ENCODE data around the gene PFKFB4. TPM values are rescaled to one million over a fixed set of nuclear protein-coding genes. Genes with fewer than 3 reads are reported as not detected.

Gene PFKFB4
- total RNA-seq, 1 donor from 2014 or later: 19.9 TPM

DNA sequence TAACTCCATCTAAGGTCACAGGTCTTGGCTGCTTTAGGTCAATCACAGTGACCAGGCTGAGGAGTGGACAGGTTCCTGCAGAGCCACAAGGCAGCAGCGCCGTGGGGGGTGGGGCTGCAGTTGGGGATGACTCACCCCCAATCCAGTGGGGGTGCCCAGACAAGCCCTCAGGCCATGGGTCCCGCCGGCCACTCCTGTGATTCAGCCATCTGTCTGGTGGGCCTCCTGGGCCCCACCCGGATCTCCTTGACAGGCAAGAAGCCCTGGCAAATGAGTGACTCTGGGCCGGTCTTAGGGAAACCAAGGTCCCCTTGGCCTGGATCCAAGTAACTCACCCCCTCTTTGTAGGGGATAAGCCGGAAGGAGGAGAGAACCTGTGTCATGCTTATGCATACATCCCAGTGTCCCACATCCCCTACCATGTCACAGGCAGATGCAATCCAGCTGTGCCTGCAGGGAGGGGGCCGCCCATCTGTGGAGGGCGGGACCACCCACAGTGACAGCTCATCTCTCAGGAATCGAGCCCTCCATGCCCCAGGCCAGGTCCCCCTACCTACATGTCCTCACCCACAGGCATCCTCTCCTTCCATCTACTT lies 39.0 kb upstream of the PFKFB4 start:
- Mint-ChIP-seq H3K36me3 (ENCODE audit: low read depth) (peaks cover 20% of the 10 kb centered on the region), H3K27me3 (ENCODE audit: low read depth) (no peaks in the 10 kb centered on the region), H3K4me1 (ENCODE audit: low read depth) (peaks cover 60% of the 10 kb centered on the region), H3K27ac (ENCODE audit: unreplicated experiment) (peak overlapping the region; percentile 97), H3K4me3 (ENCODE audit: unreplicated experiment) (peak overlapping the region; percentile 13), H3K9me3 (ENCODE audit: low read depth) (no peaks in the 10 kb centered on the region)
- DNase-seq (ENCODE audit: low spot score): no peak
- TF ChIP-seq CTCF (IDR thresholded peaks at IDR 0.05): no peak

DNA sequence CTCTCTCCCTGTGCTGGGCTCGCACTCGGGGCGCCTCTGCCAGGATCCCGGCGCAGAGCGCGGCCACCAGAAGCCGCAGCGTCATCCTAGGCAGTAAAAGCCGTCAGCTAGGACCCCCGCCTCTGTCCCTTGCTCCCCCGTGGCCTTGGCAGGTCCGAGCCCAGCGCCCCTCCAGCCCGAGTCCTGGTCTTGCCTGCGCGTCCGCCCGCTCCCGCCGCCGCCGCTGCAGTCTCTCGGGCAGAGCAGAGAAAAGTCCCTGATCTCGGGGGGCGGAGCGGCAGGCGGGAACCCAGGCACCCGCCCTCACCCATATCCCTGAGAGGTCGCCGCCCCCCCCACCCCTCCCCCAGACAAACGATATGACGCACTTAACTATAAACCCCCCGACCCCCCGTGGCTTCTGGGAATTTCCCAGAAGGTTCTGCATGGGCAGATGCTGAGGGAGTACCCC lies 38.5 kb upstream of the PFKFB4 start, which contains the start of gene COL7A1:
Gene COL7A1 (minus strand): TSS at position 255 of the 451 bp plus-strand sequence. CDS start 170 bp downstream, at position 85.
- peak within 1 kb of the TSS; percentile 35 for H3K4me3 Mint-ChIP-seq (ENCODE audit: unreplicated experiment)
- H3K9me3 Mint-ChIP-seq (ENCODE audit: low read depth): no peaks in the 10 kb centered on the region
- DNase-seq (ENCODE audit: low spot score): no peak
- no peak for TF ChIP-seq CTCF (IDR thresholded peaks at IDR 0.05)
- H3K4me1 Mint-ChIP-seq (ENCODE audit: low read depth): peaks cover 54% of the 10 kb centered on the region
- no peaks in the 10 kb centered on the region for H3K27me3 Mint-ChIP-seq (ENCODE audit: low read depth)
- H3K36me3 Mint-ChIP-seq (ENCODE audit: low read depth): peaks cover 17% of the 10 kb centered on the region
- peak within 1 kb of the TSS; percentile 97 for H3K27ac Mint-ChIP-seq (ENCODE audit: unreplicated experiment)

- peak overlapping the region; percentile 35 for H3K4me3 Mint-ChIP-seq (ENCODE audit: unreplicated experiment)
- no peaks in the 10 kb centered on the region for H3K9me3 Mint-ChIP-seq (ENCODE audit: low read depth)
- H3K36me3 Mint-ChIP-seq (ENCODE audit: low read depth): peaks cover 16% of the 10 kb centered on the region
- peaks cover 49% of the 10 kb centered on the region for H3K4me1 Mint-ChIP-seq (ENCODE audit: low read depth)
- peak overlapping the region; percentile 17 for H3K27ac Mint-ChIP-seq (ENCODE audit: unreplicated experiment)
- DNase-seq (ENCODE audit: low spot score): no peak
- no peak for TF ChIP-seq CTCF (IDR thresholded peaks at IDR 0.05)
- H3K27me3 Mint-ChIP-seq (ENCODE audit: low read depth): no peaks in the 10 kb centered on the region
Measured at GRCh38 chr3:48594417-48595049, 37.9 kb upstream of the PFKFB4 start.

DNA sequence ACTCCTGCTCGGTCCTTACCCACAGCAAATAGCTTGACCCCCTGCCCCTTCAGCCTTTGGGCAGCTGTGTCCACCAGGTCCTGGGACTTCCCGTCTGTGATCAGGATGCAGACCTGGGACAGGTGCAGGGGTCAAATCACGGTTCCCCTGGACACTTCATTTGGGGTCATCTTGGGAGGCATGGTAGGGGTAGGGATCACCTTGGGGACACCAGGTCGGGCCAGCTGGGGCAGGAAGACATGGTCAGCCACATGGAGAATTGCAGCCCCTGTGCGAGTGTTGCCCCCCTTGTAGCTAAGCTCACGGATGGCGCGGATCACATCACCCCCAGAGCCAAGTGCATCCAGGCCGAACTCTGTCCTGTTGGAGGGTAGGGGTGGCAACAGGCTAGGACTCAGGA lies 36.7 kb upstream of the PFKFB4 start:
- H3K27me3 Mint-ChIP-seq (ENCODE audit: low read depth): no peaks in the 10 kb centered on the region
- H3K9me3 Mint-ChIP-seq (ENCODE audit: low read depth): no peaks in the 10 kb centered on the region
- no peak for TF ChIP-seq CTCF (IDR thresholded peaks at IDR 0.05)
- DNase-seq (ENCODE audit: low spot score): no peak
- H3K4me1 Mint-ChIP-seq (ENCODE audit: low read depth): peaks cover 37% of the 10 kb centered on the region
- H3K4me3 Mint-ChIP-seq (ENCODE audit: unreplicated experiment): no peak overlapping the region
- peaks cover 11% of the 10 kb centered on the region for H3K36me3 Mint-ChIP-seq (ENCODE audit: low read depth)
- H3K27ac Mint-ChIP-seq (ENCODE audit: unreplicated experiment): no peak overlapping the region

DNA sequence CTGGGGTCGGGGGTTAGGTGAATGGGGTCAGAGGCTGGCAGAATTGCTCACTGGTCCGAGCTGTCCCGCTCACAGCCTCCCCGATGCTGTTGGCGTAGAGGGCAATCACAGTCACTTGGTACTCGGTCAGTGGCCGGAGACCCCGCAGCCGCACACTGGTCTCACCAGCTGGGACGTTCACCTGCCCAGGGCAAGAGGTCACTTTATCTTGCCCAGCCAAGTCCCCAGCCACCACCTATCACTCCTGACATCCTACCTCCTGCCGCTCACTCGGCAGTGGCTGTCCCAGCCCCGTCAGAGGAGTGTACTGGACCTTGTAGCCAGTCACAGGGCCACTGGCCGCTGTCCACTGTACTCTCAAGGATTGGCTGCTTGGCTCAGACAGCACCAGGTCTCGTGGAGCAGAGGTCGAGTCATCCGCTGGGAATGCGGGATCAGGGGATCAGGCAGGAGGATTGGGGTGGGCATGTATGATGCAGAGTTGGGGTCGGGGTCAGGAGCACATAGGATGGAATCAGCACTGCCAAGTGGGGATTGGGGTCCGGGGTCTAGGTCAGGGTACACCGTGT lies 36.0 kb upstream of the PFKFB4 start:
- no peak overlapping the region for H3K27ac Mint-ChIP-seq (ENCODE audit: unreplicated experiment)
- H3K4me3 Mint-ChIP-seq (ENCODE audit: unreplicated experiment): peak overlapping the region; percentile 13
- H3K4me1 Mint-ChIP-seq (ENCODE audit: low read depth): peaks cover 29% of the 10 kb centered on the region
- H3K9me3 Mint-ChIP-seq (ENCODE audit: low read depth): no peaks in the 10 kb centered on the region
- peaks cover 11% of the 10 kb centered on the region for H3K36me3 Mint-ChIP-seq (ENCODE audit: low read depth)
- no peaks in the 10 kb centered on the region for H3K27me3 Mint-ChIP-seq (ENCODE audit: low read depth)
- no peak for DNase-seq (ENCODE audit: low spot score)
- no peak for TF ChIP-seq CTCF (IDR thresholded peaks at IDR 0.05)
